ENCODE data around the gene FCHO2. TPM values are rescaled to one million over a fixed set of nuclear protein-coding genes. Genes with fewer than 3 reads are reported as not detected.
A peak's percentile ranks its signal among the peaks of the same experiment; 100 is the strongest.

FCHO2 gene
- total and polyA plus RNA-seq, 2 of the 8 experiments (the other 6 are each of a cell fraction or from before 2014, with no cell fraction given): 4.3 to 15.7 TPM

GRCh38 chr5:73022471-73023169, 66.8 kb downstream of the FCHO2 start:
- Histone ChIP-seq H4K20me1 (replicated peaks in 1 of 2; ENCODE audit: control insufficient read depth in 1 of 2, insufficient read depth in 2 of 2, low read length in 2 of 2) (no peaks in the 10 kb centered on the region), H3K56ac (replicated peaks; ENCODE audit: insufficient read length, low read depth, low read length) (no peak overlapping the region), H3K18ac (ENCODE audit: extremely low read depth, low read length) (no peak overlapping the region), H4K5ac (ENCODE audit: insufficient read length, low read depth, low read length) (no peak overlapping the region), H3K27me3 (replicated peaks in 1 of 4; ENCODE audit: control insufficient read depth in 3 of 4, extremely low read depth in 1 of 4, insufficient read depth in 3 of 4, low read length in 3 of 4) (no peaks in the 10 kb centered on the region), H3K4me3 (ENCODE audit: extremely low read depth in 1 of 4, insufficient read depth in 2 of 4, low read depth in 3 of 4, low read length in 4 of 4) (no peak overlapping the region), H4K91ac (replicated peaks; ENCODE audit: insufficient read length, low read length) (no peak overlapping the region), H2AFZ (ENCODE audit: low read length) (no peak overlapping the region), H3K9me3 (ENCODE audit: insufficient read depth in 2 of 2, low read depth in 1 of 2, low read length in 1 of 2) (no peaks in the 10 kb centered on the region), H2BK5ac (ENCODE audit: low read depth, low read length) (no peak overlapping the region), H3K79me2 (ENCODE audit: control insufficient read depth in 1 of 2, insufficient read depth in 2 of 2, low read length in 2 of 2) (no peaks in the 10 kb centered on the region), H2BK12ac (ENCODE audit: low read depth, low read length) (no peak overlapping the region), H3K4me2 (ENCODE audit: insufficient read depth in 1 of 2, low read depth in 2 of 2, low read length in 2 of 2) (no peak overlapping the region), H3K23ac (ENCODE audit: insufficient read length) (no peak overlapping the region), H3K27ac (ENCODE audit: low read depth, low read length) (no peak overlapping the region), H3K79me1 (ENCODE audit: low read depth, low read length) (no peaks in the 10 kb centered on the region), H3K14ac (ENCODE audit: insufficient read length) (no peak overlapping the region), H3K4me1 (replicated peaks in 1 of 4; ENCODE audit: control insufficient read depth in 3 of 4, insufficient read depth in 4 of 4, low read length in 3 of 4) (no peaks in the 10 kb centered on the region), H3K36me3 (ENCODE audit: control insufficient read depth in 2 of 4, insufficient read depth in 4 of 4, low read length in 3 of 4) (no peaks in the 10 kb centered on the region), H2BK15ac (ENCODE audit: low read length) (no peak overlapping the region), H4K8ac (ENCODE audit: extremely low read depth, insufficient read depth, low read length) (no peak overlapping the region), H3K4ac (replicated peaks; ENCODE audit: insufficient read length, low read depth, low read length) (no peak overlapping the region), H3K23me2 (ENCODE audit: low read depth, low read length) (no peaks in the 10 kb centered on the region), H2AK5ac (ENCODE audit: low read depth, low read length) (no peak overlapping the region), H3K9ac (replicated peaks in 1 of 4; ENCODE audit: extremely low read depth in 1 of 4, low read depth in 3 of 4, low read length in 3 of 4) (no peak overlapping the region), H2BK120ac (replicated peaks; ENCODE audit: low read depth, low read length) (no peak overlapping the region), H2BK20ac (ENCODE audit: low read length) (no peak overlapping the region)
- POLR2A ChIA-PET (ENCODE audit: partially characterized antibody): no interaction called here
- TF ChIP-seq MAFK (IDR thresholded peaks at IDR 0.05; ENCODE audit: low read depth, low read length): peak; percentile 81; the same call in 1 of the 2 replicates
- TF ChIP-seq BCL11A (IDR thresholded peaks at IDR 0.05; ENCODE audit: low read depth in 2 of 2, low read length in 2 of 2): no peak
- no peak for TF ChIP-seq GABPA (IDR thresholded peaks at IDR 0.05; ENCODE audit: borderline replicate concordance, insufficient read depth, low read length)
- no peak for TF ChIP-seq EGR1 (IDR thresholded peaks at IDR 0.05; ENCODE audit: borderline replicate concordance, low read depth, low read length)
- CTCF ChIA-PET (ENCODE audit: partially characterized antibody): no interaction called here
- WGBS, 2 experiments (ENCODE audit: extremely low coverage in 1 of 2, insufficient coverage in 1 of 2, insufficient read length in 1 of 2, insufficient replicate concordance in 2 of 2, low coverage in 1 of 2, low lambda C conversion rate in 2 of 2, missing lambda C conversion rate in 1 of 2): 84% methylated on average over 4 of the region's 4 CpGs; no CpG with 5 or more reads in 1 of the 2 experiments
- no peak for DNase-seq (ENCODE audit: low read depth in 1 of 2, low spot score in 2 of 2)
- no peak for FAIRE-seq
